T-helper 2 cell treated with Interferon-gamma antibody and Interleukin-4, amounts not matched to agents 100 ng/mL and 5 ng/mL, for 36 hours (primary cell): ENCODE measurements around the gene ADD1. TPM values are rescaled to one million over a fixed set of nuclear protein-coding genes. Genes with fewer than 3 reads are reported as not detected.

Experiments
- intact Hi-C: fragments of 100-400 bp; cut with micrococcal nuclease; formaldehyde crosslinking; loops from one replicate; pipeline ENCODE4 v1.15.1; 2023
- total RNA-seq: library from RNA; stranded (reverse); gene quantifications from 2 replicates; pipeline ENCODE4 v1.2.3, GENCODE V29; 2022

ADD1 gene
- total RNA-seq, 1 donor from 2014 or later, result 250 TPM

GRCh38 chr4:2955186-2956044, 111.8 kb downstream of the ADD1 start:
- intact Hi-C loops, result loop anchor here (2.0 kb wide), 1 partner anchor 19 kb away; no protein-coding TSS in a partner anchor

- intact Hi-C loops, result no loop called here
These were observed 114.8 kb downstream of the ADD1 start for GRCh38 chr4:2958446-2958845.

GRCh38 chr4:2960450-2960849, 116.8 kb downstream of the ADD1 start:
- intact Hi-C loops, result loop anchor here (5.0 kb wide), 1 partner anchor 127 kb away; no protein-coding TSS in a partner anchor

DNA sequence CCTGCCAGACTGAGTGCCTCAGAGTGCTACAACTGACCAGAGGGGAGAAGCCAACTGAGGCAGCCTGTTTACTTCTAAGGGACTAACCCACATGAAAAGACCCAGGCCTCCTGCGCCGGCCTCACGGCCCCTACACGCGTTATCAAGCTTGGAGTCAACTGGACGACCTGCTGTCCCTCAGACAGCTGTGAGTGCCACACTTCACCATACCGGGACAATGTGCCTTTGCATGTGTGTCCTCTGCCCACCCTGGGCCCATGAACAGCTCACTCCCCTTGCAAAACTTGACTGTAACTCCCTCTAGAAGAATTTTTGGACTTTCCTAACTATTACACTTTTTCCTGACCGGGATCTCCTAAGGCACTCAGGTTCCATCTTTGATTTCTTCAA, 117.8 kb downstream of the ADD1 start:
- intact Hi-C loops, result loop anchor here (5.0 kb wide), 1 partner anchor 126 kb away; no protein-coding TSS in a partner anchor

- intact Hi-C loops, result loop anchor here (1.0 to 5.0 kb wide), 7 partner anchors 8 to 549 kb away; partner anchors contain the start of genes ADD1 and RNF4
These were observed 118.3 kb downstream of the ADD1 start for GRCh38 chr4:2961811-2962441.

- intact Hi-C loops, result loop anchor here (1.0 to 5.0 kb wide), 13 partner anchors 8 to 550 kb away; partner anchors contain the start of genes ADD1, CFAP99, FAM193A and HTT
These were observed 119.0 kb downstream of the ADD1 start for GRCh38 chr4:2962614-2963174.

- intact Hi-C loops, result loop anchor here (1.0 to 5.0 kb wide), 12 partner anchors 29 to 551 kb away; partner anchors contain the start of genes ADD1, CFAP99, FAM193A and HTT
These were observed 119.7 kb downstream of the ADD1 start, which contains the start of the genes GRK4 and NOP14 for GRCh38 chr4:2963175-2963965. GRK4 (plus strand) TSS chr4:2963571; CDS start chr4:2964071, 500 bp downstream. NOP14 (minus strand) TSS chr4:2963406; CDS start chr4:2963319, 87 bp downstream.

GRCh38 chr4:2963966-2964471, 120.4 kb downstream of the ADD1 start:
- intact Hi-C loops, result loop anchor here (1.0 to 5.0 kb wide), 12 partner anchors 29 to 551 kb away; partner anchors contain the start of genes ADD1, CFAP99, FAM193A and HTT

GRCh38 chr4:2964706-2965258, 121.1 kb downstream of the ADD1 start:
- intact Hi-C loops, result loop anchor here (5.0 kb wide), 1 partner anchor 123 kb away; no protein-coding TSS in a partner anchor

GRCh38 chr4:2965262-2965661, 121.6 kb downstream of the ADD1 start:
- intact Hi-C loops, result no loop called here

- intact Hi-C loops, result no loop called here
These were observed 124.7 kb downstream of the ADD1 start for GRCh38 chr4:2968381-2968780.

DNA sequence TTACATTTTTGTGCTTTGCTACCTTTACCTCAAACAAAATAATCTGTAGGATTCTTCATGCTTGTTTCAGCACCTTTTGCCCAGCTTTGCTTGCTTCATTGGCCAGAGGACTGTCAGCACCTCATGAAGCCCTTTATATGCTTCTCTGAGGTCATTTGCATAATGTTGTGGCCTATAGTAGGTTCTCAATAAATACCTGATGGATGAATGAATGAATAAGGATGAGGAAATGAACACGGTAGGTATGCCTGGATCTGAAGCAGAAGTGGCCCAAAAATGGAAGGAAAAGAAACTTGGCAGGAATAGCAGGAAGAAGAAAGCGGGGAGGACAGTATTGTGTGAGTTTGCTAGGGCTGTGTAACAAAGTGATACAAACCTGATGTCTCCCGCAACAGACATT, 127.6 kb downstream of the ADD1 start:
- intact Hi-C loops, result no loop called here

DNA sequence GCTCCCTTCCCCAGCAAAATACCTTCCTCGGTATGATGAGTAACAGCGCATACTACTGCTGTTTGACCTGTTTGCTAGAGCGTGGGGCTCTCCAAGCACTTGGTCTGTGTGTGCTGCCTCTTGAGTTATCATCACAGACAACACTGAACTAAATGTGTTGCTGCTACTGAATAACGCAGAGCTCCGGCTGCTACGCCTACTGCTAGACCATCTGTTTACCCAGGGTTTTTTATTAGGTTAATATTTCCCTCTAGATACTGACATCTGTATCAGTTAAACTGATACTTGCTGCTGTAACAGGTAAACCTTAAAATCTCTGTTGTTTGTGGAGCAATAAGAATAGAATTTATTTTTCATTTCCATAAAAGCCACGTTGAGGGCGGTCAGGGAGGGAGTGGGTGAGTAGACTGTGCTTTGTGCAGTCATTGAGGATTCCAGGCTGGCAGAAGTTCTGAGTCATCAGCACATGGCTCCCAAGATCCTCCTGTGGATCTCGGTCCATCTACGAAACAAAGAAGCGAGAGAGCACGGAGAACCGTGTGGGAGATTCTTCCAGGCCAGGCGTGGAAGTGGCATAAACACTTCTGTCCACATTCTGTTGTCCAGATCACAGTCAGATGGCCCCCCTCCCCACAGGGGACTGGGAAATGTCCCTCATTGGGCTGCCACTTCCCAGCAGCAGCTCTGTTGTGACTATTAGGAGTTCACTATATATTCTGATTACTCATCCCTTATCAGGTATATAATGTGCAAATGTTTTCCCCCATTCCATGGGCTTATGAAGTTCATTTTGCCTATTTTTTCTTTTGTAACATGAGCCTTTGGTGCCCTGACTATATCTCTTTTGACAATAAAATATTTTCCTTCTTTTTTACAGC, 133.8 kb downstream of the ADD1 start:
- intact Hi-C loops, result loop anchor here (2.0 kb wide), 1 partner anchor 59 kb away; no protein-coding TSS in a partner anchor

Other genes with a start within 250 kb of the ADD1 start
- 47.0 and 47.2 TPM in 2 replicates for gene TNIP2, start 87.5 kb upstream of the ADD1 start, total RNA-seq
- gene SH3BP2, start 50.8 kb upstream of the ADD1 start, total RNA-seq, result 73.7 and 76.0 TPM in 2 replicates
- 62.1 and 64.6 TPM in 2 replicates for gene NOP14, start 119.6 kb downstream of the ADD1 start, total RNA-seq
- 3.5 TPM in 2 replicates for gene GRK4, start 119.7 kb downstream of the ADD1 start, total RNA-seq
- gene HTT-AS, start 230.7 kb downstream of the ADD1 start, total RNA-seq, result not detected in 2 replicates
- 65.4 and 68.2 TPM in 2 replicates for gene HTT, start 230.8 kb downstream of the ADD1 start, total RNA-seq